Measurements from ENCODE around the gene CCNF.
A peak's percentile ranks its signal among the peaks of the same experiment; 100 is the strongest.

The CCNF gene

DNA sequence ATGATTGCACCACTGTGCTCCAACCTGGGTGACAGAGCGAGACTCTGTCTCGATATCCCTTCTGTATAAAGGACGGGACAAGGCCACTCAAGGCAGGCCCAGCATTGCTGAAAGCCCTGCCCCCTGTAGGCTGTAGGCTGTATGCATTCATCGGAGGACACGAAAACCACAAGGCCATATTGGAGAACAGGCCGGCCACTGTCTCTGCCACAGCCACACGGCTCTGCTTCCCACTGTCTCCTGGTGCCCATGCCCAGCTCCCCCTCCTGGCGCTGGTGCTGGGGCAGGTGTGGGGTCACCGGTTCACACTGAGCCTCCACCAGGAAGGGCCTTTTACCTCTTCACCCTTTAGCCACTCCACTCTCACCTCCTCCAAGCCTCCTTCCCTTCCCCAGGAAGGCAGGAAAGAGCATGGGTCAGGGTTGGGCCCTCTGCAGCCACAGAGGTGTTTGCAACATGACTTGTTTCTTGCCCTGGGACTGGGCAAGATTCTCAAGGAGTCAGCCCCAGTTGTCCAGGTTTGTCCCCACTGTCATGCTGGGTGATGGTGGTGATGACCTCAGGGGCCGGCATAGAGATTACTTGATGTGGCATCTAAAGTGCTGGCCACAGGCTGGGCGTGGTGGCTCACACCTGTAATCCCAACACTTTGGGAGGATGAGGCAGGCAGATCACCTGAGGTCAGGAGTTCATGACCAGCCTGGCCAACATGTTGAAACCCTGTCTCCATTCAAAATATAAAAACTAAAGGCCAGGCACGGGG lies 36.6 kb downstream of the CCNF start (continued):
- TF ChIP-seq YY1 (tag by site-specific recombination; IDR thresholded peaks at IDR 0.05), result no peak
- no peak for TF ChIP-seq ZNF501 (tag by site-specific recombination; IDR thresholded peaks at IDR 0.05)
- TF ChIP-seq, protein P1, sequence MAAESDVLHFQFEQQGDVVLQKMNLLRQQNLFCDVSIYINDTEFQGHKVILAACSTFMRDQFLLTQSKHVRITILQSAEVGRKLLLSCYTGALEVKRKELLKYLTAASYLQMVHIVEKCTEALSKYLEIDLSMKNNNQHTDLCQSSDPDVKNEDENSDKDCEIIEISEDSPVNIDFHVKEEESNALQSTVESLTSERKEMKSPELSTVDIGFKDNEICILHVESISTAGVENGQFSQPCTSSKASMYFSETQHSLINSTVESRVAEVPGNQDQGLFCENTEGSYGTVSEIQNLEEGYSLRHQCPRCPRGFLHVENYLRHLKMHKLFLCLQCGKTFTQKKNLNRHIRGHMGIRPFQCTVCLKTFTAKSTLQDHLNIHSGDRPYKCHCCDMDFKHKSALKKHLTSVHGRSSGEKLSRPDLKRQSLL (tag by site-specific recombination; IDR thresholded peaks at IDR 0.05), result peak; percentile 50; the same call in 1 of the 2 replicates
- no peak for TF ChIP-seq KLF7 (tag by site-specific recombination; IDR thresholded peaks at IDR 0.05; ENCODE audit: borderline replicate concordance)
- TF ChIP-seq WT1 (tag by site-specific recombination; IDR thresholded peaks at IDR 0.05), result no peak
- TF ChIP-seq ZNF433 (tag by site-specific recombination; IDR thresholded peaks at IDR 0.05; ENCODE audit: low read depth), result no peak
- TF ChIP-seq, protein P2, sequence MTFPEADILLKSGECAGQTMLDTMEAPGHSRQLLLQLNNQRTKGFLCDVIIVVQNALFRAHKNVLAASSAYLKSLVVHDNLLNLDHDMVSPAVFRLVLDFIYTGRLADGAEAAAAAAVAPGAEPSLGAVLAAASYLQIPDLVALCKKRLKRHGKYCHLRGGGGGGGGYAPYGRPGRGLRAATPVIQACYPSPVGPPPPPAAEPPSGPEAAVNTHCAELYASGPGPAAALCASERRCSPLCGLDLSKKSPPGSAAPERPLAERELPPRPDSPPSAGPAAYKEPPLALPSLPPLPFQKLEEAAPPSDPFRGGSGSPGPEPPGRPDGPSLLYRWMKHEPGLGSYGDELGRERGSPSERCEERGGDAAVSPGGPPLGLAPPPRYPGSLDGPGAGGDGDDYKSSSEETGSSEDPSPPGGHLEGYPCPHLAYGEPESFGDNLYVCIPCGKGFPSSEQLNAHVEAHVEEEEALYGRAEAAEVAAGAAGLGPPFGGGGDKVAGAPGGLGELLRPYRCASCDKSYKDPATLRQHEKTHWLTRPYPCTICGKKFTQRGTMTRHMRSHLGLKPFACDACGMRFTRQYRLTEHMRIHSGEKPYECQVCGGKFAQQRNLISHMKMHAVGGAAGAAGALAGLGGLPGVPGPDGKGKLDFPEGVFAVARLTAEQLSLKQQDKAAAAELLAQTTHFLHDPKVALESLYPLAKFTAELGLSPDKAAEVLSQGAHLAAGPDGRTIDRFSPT (tag by site-specific recombination; IDR thresholded peaks at IDR 0.05), result no peak
- no peak for TF ChIP-seq RBAK (tag by site-specific recombination; IDR thresholded peaks at IDR 0.05)
- TF ChIP-seq ZNF624 (tag by site-specific recombination; IDR thresholded peaks at IDR 0.05), result no peak
- no peak for TF ChIP-seq REPIN1 (tag by site-specific recombination; IDR thresholded peaks at IDR 0.05; ENCODE audit: low read depth)
- no peak for TF ChIP-seq ZBTB7A (tag by site-specific recombination; IDR thresholded peaks at IDR 0.05; ENCODE audit: low read depth)
- TF ChIP-seq ZNF350 (tag by site-specific recombination; IDR thresholded peaks at IDR 0.05), result no peak
- no peak for TF ChIP-seq ZNF76 (tag by site-specific recombination; IDR thresholded peaks at IDR 0.05; ENCODE audit: borderline replicate concordance, low read depth)
- TF ChIP-seq ZNF2 (tag by site-specific recombination; IDR thresholded peaks at IDR 0.05), result no peak

DNA sequence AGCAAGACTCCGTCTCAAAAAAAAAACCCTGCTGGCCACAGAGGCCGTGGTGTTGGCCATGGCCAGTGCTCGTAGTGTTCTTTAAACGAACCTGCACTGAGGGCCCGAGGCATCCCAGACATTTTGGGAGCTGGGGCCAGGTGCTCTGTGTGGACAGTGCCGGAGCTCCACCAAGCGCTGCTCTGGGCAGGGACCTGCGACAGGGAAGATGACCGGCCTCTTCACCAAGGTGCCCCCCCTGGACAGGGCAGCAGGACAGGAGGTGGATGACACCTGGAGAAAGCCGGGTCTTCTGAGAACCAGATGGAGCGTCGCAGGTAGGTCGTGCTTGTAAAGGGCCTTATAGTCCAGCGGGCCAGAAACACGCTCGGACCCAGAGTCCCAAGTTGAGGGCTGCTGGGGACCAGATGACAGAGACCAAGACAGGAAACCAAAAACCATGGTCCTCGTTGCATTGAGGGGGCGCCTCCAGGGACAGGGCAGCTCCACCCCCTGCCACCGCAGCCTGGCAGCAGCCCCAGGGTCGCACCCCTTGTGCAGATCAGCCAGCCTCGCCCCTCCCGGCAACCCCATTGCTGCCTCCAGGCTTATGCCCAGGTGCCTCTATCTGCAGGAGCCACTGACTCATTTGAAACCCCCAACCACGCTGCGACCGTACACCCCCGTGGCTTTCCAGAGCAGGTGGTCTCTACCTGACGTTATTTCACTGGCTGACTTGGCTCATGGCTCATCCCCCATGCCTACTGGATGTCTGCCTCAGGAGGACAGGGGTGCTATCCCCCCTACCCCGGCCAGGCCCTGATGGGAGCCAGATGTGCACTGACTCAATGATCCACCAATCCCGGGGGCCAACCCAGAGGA lies 37.6 kb downstream of the CCNF start:
- ChIA-PET POLR2A (interaction anchor here (0.6 to 2.7 kb wide), 5 partner anchors 10 to 198 kb away, joined by 3 to 27 read pairs (median 3); no protein-coding TSS in a partner anchor), CTCF (no interaction called here)
- Histone ChIP-seq H3K9me3 (ENCODE audit: control insufficient read depth, insufficient read depth, low read depth, low read length) (no peaks in the 10 kb centered on the region), H3K27ac (ENCODE audit: extremely low read depth, low read depth, low read length) (peak overlapping the region; percentile 85; the same call in 1 of the 2 replicates), H3K4me1 (ENCODE audit: control insufficient read depth, insufficient read depth, low read length) (peaks cover 25% of the 10 kb centered on the region), H3K36me3 (ENCODE audit: control insufficient read depth in 2 of 2, insufficient read depth in 1 of 2, low read length in 2 of 2) (peaks cover 0 to 21% of the 10 kb centered on the region in 2 experiments; a peak in 1 of 3 replicates), H3K4me3 (ENCODE audit: low read depth, low read length) (peak overlapping the region; percentile 10; the same call in 1 of the 2 replicates)
- TF ChIP-seq ZNF777 (tag by site-specific recombination; IDR thresholded peaks at IDR 0.05; ENCODE audit: borderline replicate concordance), result no peak
- 0 out of 2 replicates have a peak, but pooled peaks have one; percentile 15 for TF ChIP-seq ZNF2 (tag by site-specific recombination; IDR thresholded peaks at IDR 0.05)
- 0 out of 2 replicates have a peak, but pooled peaks have one; percentile 14 for TF ChIP-seq ZNF341 (tag by site-specific recombination; IDR thresholded peaks at IDR 0.05; ENCODE audit: low read depth)
- TF ChIP-seq, protein P3, sequence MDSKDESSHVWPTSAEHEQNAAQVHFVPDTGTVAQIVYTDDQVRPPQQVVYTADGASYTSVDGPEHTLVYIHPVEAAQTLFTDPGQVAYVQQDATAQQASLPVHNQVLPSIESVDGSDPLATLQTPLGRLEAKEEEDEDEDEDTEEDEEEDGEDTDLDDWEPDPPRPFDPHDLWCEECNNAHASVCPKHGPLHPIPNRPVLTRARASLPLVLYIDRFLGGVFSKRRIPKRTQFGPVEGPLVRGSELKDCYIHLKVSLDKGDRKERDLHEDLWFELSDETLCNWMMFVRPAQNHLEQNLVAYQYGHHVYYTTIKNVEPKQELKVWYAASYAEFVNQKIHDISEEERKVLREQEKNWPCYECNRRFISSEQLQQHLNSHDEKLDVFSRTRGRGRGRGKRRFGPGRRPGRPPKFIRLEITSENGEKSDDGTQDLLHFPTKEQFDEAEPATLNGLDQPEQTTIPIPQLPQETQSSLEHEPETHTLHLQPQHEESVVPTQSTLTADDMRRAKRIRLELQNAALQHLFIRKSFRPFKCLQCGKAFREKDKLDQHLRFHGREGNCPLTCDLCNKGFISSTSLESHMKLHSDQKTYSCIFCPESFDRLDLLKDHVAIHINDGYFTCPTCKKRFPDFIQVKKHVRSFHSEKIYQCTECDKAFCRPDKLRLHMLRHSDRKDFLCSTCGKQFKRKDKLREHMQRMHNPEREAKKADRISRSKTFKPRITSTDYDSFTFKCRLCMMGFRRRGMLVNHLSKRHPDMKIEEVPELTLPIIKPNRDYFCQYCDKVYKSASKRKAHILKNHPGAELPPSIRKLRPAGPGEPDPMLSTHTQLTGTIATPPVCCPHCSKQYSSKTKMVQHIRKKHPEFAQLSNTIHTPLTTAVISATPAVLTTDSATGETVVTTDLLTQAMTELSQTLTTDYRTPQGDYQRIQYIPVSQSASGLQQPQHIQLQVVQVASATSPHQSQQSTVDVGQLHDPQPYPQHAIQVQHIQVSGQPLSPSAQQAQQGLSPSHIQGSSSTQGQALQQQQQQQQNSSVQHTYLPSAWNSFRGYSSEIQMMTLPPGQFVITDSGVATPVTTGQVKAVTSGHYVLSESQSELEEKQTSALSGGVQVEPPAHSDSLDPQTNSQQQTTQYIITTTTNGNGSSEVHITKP (tag by site-specific recombination; IDR thresholded peaks at IDR 0.05), result peak; percentile 82
- TF ChIP-seq, protein P4, sequence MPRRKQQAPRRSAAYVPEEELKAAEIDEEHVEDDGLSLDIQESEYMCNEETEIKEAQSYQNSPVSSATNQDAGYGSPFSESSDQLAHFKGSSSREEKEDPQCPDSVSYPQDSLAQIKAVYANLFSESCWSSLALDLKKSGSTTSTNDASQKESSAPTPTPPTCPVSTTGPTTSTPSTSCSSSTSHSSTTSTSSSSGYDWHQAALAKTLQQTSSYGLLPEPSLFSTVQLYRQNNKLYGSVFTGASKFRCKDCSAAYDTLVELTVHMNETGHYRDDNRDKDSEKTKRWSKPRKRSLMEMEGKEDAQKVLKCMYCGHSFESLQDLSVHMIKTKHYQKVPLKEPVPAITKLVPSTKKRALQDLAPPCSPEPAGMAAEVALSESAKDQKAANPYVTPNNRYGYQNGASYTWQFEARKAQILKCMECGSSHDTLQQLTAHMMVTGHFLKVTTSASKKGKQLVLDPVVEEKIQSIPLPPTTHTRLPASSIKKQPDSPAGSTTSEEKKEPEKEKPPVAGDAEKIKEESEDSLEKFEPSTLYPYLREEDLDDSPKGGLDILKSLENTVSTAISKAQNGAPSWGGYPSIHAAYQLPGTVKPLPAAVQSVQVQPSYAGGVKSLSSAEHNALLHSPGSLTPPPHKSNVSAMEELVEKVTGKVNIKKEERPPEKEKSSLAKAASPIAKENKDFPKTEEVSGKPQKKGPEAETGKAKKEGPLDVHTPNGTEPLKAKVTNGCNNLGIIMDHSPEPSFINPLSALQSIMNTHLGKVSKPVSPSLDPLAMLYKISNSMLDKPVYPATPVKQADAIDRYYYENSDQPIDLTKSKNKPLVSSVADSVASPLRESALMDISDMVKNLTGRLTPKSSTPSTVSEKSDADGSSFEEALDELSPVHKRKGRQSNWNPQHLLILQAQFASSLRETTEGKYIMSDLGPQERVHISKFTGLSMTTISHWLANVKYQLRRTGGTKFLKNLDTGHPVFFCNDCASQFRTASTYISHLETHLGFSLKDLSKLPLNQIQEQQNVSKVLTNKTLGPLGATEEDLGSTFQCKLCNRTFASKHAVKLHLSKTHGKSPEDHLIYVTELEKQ (tag by site-specific recombination; IDR thresholded peaks at IDR 0.05; ENCODE audit: borderline replicate concordance), result no peak
- TF ChIP-seq ZNF610 (tag by site-specific recombination; IDR thresholded peaks at IDR 0.05; ENCODE audit: borderline replicate concordance), result 0 out of 2 replicates have a peak, but pooled peaks have one; percentile 30
- peak; percentile 43; the same call in 1 of the 2 replicates for TF ChIP-seq ZIC2 (tag by site-specific recombination; IDR thresholded peaks at IDR 0.05)
- TF ChIP-seq ZNF600 (tag by site-specific recombination; IDR thresholded peaks at IDR 0.05), result 0 out of 2 replicates have a peak, but pooled peaks have one; percentile 21

Measured in HEK293 (cell line).